HG02623 (cell line): ENCODE measurements around the gene DGKA.
"Not testable (repeated sequence)": the region's sequence is repeated elsewhere in the genome, so short reads cannot be mapped to it uniquely, and the experiment has no call there.

Experiments
- ATAC-seq: cut with Tn5 transposase; IDR thresholded peaks from one replicate; pipeline ENCODE4 v1.9.1; 2021; ENCODE audit warnings: moderate library complexity; ENCODE audit not compliant: unreplicated experiment

The DGKA gene

DNA sequence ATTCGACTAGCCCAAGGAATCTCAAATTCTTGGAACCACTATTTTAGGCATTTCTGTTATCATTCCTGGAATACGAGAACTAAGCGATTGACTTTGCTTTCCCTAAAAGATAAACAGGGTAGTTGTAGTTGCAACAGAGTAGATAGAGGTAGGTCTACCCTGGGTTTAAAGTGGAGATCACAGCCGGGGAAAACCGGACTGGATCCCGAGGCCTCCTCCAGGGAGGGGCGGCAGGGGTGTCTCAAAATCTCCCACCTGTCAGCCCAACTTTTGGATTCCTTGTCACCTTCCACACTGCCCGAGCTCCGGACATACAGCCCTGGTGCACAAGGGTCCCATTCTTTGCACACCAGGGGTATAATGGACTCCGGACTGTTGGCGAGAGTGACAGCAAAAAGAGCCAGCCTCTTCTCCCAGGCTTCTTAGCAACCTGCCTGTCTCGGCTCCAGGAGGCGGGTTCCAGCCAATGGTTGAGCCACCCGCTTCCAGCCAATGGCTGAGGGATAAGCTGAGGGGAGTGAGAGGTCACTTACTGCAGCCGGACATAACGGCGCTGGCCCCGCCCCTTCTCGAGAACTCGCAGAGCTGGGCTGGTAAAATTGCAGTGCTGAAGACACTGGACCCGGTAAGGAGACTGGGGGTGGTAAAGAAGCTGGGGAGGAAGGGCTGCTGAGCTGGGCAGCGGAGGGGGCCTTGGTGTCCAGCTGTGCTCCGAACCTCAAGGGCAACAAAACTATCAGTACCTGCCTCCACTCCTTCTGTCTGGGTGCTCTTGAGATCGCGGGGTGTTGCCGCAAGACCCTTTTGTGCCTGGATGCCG, 66.0 kb downstream of the DGKA start, which contains the start of gene SUOX:
TSS of gene SUOX (plus strand) at position 562 of the 820 bp plus-strand sequence. CDS start 4,946 bp downstream, outside the sequence.
- peak; percentile 99 for ATAC-seq

DNA sequence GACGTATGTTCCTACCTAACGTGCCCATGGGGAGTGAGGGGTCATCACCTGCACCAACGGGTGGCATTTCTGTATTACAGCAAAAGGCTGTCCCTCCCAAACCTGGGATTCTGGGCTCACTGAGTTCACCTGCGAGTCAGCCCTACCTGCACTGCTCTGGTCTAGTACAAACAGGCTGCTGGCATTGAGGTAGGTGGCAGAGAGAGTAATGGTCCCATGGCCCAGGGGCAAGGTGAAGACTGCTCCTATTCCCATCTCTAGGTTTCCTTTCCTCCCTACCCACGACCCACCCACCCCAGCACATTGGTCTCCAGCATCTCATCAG, 66.5 kb downstream of the DGKA start:
- no peak for ATAC-seq

DNA sequence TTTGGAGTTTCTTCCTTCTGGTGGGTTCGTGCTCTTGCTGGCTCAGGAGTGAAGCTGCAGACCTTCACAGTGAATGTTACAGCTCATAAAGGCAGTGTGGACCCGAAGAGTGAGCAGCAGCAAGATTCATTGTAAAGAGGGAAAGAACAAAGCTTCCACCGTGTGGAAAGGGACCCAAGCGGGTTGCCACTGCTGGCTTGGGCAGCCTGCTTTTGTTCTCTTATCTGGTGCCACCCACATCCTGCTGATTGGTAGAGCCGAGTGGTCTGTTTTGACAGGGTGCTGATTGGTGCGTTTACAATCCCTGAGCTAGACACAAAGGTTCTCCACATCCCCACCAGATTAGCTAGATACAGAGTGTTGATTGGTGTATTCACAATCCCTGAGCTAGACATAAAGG, 68.6 kb downstream of the DGKA start:
- not testable (repeated sequence) for ATAC-seq

DNA sequence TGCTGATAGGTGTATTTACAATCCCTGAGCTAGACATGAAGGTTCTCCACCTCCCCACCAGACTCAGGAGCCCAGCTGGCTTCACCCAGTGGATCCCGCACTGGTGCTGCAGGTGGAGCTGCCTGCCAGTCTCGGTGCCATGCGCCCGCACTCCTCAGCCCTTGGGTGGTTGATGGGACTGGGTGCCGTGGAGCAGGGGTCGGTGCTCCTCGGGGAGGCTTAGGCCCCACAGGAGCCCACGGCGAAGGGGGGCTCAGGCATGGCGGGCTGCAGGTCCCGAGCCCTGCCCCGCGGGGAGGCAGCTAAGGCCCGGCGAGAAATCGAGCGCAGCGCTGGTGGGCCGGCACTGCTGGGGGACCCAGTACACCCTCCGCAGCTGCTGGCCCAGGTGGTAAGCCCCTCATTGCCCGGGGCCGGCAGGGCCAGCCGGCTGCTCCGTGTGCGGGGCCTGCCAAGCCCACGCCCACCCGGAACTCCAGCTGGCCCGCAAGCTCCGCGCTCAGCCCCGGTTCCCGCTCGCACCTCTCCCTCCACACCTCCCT, 69.1 kb downstream of the DGKA start:
- ATAC-seq = not testable (repeated sequence)

DNA sequence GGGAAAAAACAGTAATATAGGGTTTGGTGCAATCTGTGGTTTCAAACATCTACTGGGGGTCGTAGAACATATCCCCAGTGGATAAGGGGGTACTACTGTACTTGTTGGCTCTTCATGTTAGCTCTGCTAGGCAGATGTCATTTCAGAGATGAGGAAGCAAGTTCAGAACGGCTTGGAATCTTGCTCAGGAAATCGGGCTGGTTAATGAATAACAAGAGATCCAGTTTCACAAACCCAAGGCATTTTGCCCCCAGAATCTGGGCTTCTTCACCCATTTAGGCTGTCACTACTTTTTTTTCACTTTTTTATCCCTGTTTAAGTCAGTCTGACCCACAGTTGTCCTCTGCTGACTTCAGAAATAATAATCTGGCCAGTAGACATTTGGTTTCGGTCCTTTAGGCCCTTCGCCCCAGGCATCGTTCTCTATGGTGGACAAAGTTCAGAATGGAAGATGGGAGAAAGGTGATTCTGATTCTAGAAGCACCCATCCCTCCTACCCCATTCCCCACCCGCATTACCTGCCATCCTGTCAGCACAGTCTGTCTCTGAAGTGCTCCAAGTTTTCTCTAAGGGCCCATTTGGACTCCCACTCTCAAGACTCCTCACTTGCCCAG, 70.6 kb downstream of the DGKA start:
- ATAC-seq = no peak

DNA sequence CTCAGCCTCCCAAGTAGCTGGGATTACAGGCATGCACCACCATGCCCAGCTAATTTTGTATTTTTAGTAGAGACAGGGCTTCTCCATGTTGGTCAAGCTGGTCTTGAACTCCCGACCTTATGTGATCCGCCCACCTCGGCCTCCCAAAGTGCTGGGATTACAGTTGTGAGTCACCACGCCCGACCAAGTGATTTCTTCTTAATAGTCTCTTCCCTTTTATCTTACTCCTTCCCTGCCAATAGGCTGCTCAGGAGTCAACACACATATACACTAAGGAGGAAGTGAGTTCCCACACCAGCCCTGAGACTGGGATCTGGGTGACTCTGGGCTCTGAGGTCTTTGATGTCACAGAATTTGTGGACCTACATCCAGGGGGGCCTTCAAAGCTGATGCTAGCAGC, 72.4 kb downstream of the DGKA start:
- not testable (repeated sequence) for ATAC-seq
